NCI-H69 (cell line): ENCODE measurements around the gene CDKN2A.

ENCODE experiments used
- DNase-seq: peaks from one replicate; lab custom pipeline; 2025; lab: John Stamatoyannopoulos, UW

The CDKN2A gene

GRCh38 chr9:22005702-22006606, 11.8 kb upstream of the CDKN2A start:
- no peak for DNase-seq

GRCh38 chr9:22005021-22005701, 11.0 kb upstream of the CDKN2A start:
- DNase-seq = no peak

GRCh38 chr9:22002038-22002437, 7.8 kb upstream of the CDKN2A start:
- DNase-seq = no peak

GRCh38 chr9:21998026-21998425, 3.8 kb upstream of the CDKN2A start:
- no peak for DNase-seq

- DNase-seq = no peak
Observed at GRCh38 chr9:21997480-21997879, 3.3 kb upstream of the CDKN2A start.

- no peak for DNase-seq
Observed at GRCh38 chr9:21996858-21997257, 2.7 kb upstream of the CDKN2A start.

- peak; percentile 42 for DNase-seq
Observed at GRCh38 chr9:21996438-21996837, 2.2 kb upstream of the CDKN2A start.

GRCh38 chr9:21995666-21996398, 1.6 kb upstream of the CDKN2A start:
- peak; percentile 84 for DNase-seq

- peak; percentile 95 for DNase-seq
Observed at GRCh38 chr9:21995006-21995665, 944 bp upstream of the CDKN2A start.

GRCh38 chr9:21994556-21995005, 389 bp upstream of the CDKN2A start, which contains the start of gene CDKN2B-AS1:
TSS of gene CDKN2B-AS1 (plus strand) at chr9:21994791.
- DNase-seq = peak; percentile 97

- peak; percentile 54 for DNase-seq
Observed at GRCh38 chr9:21993007-21993406, 1.2 kb downstream of the CDKN2A start.

- DNase-seq = peak; percentile 26
Observed at GRCh38 chr9:21991072-21991959, 2.9 kb downstream of the CDKN2A start.

GRCh38 chr9:21989440-21990189, 4.6 kb downstream of the CDKN2A start:
- DNase-seq = no peak

- DNase-seq = no peak
Observed at GRCh38 chr9:21988056-21988990, 5.9 kb downstream of the CDKN2A start.

- DNase-seq = no peak
Observed at GRCh38 chr9:21985964-21986667, 8.1 kb downstream of the CDKN2A start.

GRCh38 chr9:21984101-21984500, 10.1 kb downstream of the CDKN2A start:
- DNase-seq = no peak

- peak; percentile 52 for DNase-seq
Observed at GRCh38 chr9:21983561-21983935, 10.6 kb downstream of the CDKN2A start.

GRCh38 chr9:21982861-21983560, 11.2 kb downstream of the CDKN2A start:
- DNase-seq = no peak
